Right cardiac atrium (tissue), 5 donors: ENCODE measurements around the gene LAMTOR2. TPM values are rescaled to one million over a fixed set of nuclear protein-coding genes. Genes with fewer than 3 reads are reported as not detected.

ENCODE experiments used
- ATAC-seq, 2 donors: fragments of 200-7000 bp; cut with Tn5 transposase; one replicate each; pipeline versions ENCODE4 v1.8.0 to v1.9.1; 2020; ENCODE audit warnings: moderate library complexity in 2 of 2, mild to moderate bottlenecking in 1 of 2
- DNase-seq, 3 donors: peaks; one replicate each; pipeline ENCODE4 v3.0.0-alpha.2; 2020
- H3K27ac ChIP-seq: one replicate; pipeline ENCODE4 v1.5.1; 2013; ENCODE audit warnings: mild to moderate bottlenecking, low read length, control low read depth, moderate library complexity
- H3K27me3 ChIP-seq: one replicate; pipeline ENCODE4 v1.6.1; 2013; ENCODE audit not compliant: control insufficient read depth, insufficient read depth
- H3K4me1 ChIP-seq: one replicate; pipeline ENCODE4 v1.6.1; 2013; ENCODE audit warnings: low read length; ENCODE audit not compliant: control insufficient read depth, insufficient read depth
- H3K4me3 ChIP-seq: one replicate; pipeline ENCODE4 v1.5.1; 2013; ENCODE audit warnings: low read length, control low read depth
- H3K9me3 ChIP-seq: one replicate; pipeline ENCODE4 v1.6.1; 2013; ENCODE audit warnings: low read length; ENCODE audit not compliant: control insufficient read depth
- WGBS: extraction: QIAGEN DNeasy Blood & Tissue Kit; methylation state at CpG from one replicate; pipeline ENCODE4 v1.1.7; 2013; 5-methylcytosine and 5-hydroxymethylcytosine counted together
- intact Hi-C, 4 donors: fragments of 100-400 bp; cut with DNase I; formaldehyde crosslinking; loops; one replicate each; pipeline versions ENCODE4 v1.11.0 to v1.14.0; 2022 to 2023
- polyA plus RNA-seq: library from polyadenylated mRNA; stranded (reverse); fragments of 200-250 nt; gene quantifications from one replicate; pipeline ENCODE4 v1.2.3, GENCODE V29; 2013
- total RNA-seq, 4 donors: library from RNA; stranded (reverse); fragmentation: NEBNext Ultra II Directional; extraction: Animal tissue kit (Norgen Biotek cat#: 25700); gene quantifications; one replicate each; pipeline ENCODE4 v1.2.1, GENCODE V29; 2021
- donor health status: healthy with polysubstance abuse.
- donor health status: DM: no; HTN: yes; CAD: no.
- donor health status: DM: no; HTN: no; CAD: no.
- donor health status: DM: no; HTN: yes; CAD: no; lungs with severe emphysema.
- donor health status: DM: yes; HTN: yes; CAD: no.

Gene LAMTOR2
- total and polyA plus RNA-seq, 5 donors = 43.8 to 100 (median 54.8) TPM

GRCh38 chr1:156076609-156077429 lies 22.2 kb downstream of the LAMTOR2 start:
- 34% methylated on average over 73 of the region's 73 CpGs for WGBS
- peak; percentile 75 to 90 (median 90) for DNase-seq
- intact Hi-C loops = no loop called here

GRCh38 chr1:156077430-156077760 lies 22.8 kb downstream of the LAMTOR2 start:
- Histone ChIP-seq H3K4me1 (no peaks in the 10 kb centered on the region), H3K9me3 (no peaks in the 10 kb centered on the region), H3K27ac (no peak overlapping the region), H3K27me3 (no peaks in the 10 kb centered on the region), H3K4me3 (no peak overlapping the region)
- WGBS = 92% methylated on average over 19 of the region's 19 CpGs
- DNase-seq = peak in 1 of 3 donors; percentile 61
- intact Hi-C loops = no loop called here
- ATAC-seq = no peak

More at GRCh38 chr1:156076609-156077429, 22.2 kb downstream of the LAMTOR2 start:
- no peaks in the 10 kb centered on the region for H3K9me3 ChIP-seq
- ATAC-seq = peak; percentile 89
- peak overlapping the region; percentile 42 for H3K4me3 ChIP-seq
- H3K27me3 ChIP-seq = no peaks in the 10 kb centered on the region
- no peak overlapping the region for H3K27ac ChIP-seq
- H3K4me1 ChIP-seq = no peaks in the 10 kb centered on the region

DNA sequence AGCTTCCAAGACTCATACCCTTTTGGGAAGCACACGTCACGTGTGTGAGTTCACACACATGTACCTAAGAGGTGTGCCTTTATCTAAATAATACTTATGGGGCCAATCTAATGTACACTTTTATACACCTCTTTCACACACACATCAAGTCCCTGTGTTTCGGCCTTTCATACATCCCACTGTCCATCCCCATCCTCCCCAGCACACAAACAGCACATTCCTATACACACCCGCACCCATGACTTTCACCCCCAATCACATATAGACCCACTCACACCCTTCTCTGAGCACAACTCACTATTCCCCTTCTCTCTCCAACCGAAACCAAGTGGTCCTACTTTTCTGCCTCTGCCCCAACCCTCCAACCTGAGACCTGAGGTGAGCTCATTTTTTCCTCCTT lies 24.1 kb downstream of the LAMTOR2 start:
- no peaks in the 10 kb centered on the region for H3K9me3 ChIP-seq
- no peak overlapping the region for H3K27ac ChIP-seq
- DNase-seq (no peak), ATAC-seq (no peak)
- H3K4me3 ChIP-seq = no peak overlapping the region
- no peaks in the 10 kb centered on the region for H3K4me1 ChIP-seq
- WGBS = 90% methylated on average over 5 of the region's 5 CpGs
- H3K27me3 ChIP-seq = no peaks in the 10 kb centered on the region
- intact Hi-C loops = no loop called here

- no peaks in the 10 kb centered on the region for H3K9me3 ChIP-seq
- no peaks in the 10 kb centered on the region for H3K4me1 ChIP-seq
- intact Hi-C loops = loop anchor here in 1 of 4 donors (10.0 kb wide), 1 partner anchor 235 kb away; no protein-coding TSS in a partner anchor
- DNase-seq (peak in 1 of 3 donors; percentile 3), ATAC-seq (no peak)
- H3K27ac ChIP-seq = no peak overlapping the region
- H3K4me3 ChIP-seq = no peak overlapping the region
- WGBS = 74% methylated on average over 5 of the region's 5 CpGs
- H3K27me3 ChIP-seq = no peaks in the 10 kb centered on the region
Observed at GRCh38 chr1:156079762-156080161, 25.2 kb downstream of the LAMTOR2 start.

- WGBS = 48% methylated on average over 8 of the region's 8 CpGs
- Histone ChIP-seq H3K27me3 (no peaks in the 10 kb centered on the region), H3K27ac (no peak overlapping the region), H3K9me3 (no peaks in the 10 kb centered on the region), H3K4me1 (no peaks in the 10 kb centered on the region), H3K4me3 (no peak overlapping the region)
- ATAC-seq (no peak), DNase-seq (peak in 2 of 3 donors; percentile 34 to 48)
- intact Hi-C loops = loop anchor here in 1 of 4 donors (10.0 kb wide), 1 partner anchor 234 kb away; no protein-coding TSS in a partner anchor
Observed at GRCh38 chr1:156080241-156080862, 25.8 kb downstream of the LAMTOR2 start.

DNA sequence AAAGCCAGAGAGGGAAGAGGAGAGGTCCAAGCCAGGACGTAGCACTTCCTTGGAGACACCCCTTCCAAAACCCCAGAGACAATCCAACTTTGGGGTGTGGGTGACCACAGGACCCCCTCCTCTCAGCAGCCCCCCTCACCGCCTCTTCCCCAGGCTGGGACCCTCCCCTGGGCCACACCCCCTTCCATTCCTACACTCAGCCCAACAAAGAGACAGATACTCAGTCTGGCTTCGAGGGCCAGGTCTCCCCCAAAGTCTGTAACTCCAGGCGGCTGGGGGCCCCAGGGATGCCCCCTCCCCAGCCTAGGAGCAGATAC lies 26.2 kb downstream of the LAMTOR2 start:
- H3K4me3 ChIP-seq = no peak overlapping the region
- 42% methylated on average over 4 of the region's 4 CpGs for WGBS

DNA sequence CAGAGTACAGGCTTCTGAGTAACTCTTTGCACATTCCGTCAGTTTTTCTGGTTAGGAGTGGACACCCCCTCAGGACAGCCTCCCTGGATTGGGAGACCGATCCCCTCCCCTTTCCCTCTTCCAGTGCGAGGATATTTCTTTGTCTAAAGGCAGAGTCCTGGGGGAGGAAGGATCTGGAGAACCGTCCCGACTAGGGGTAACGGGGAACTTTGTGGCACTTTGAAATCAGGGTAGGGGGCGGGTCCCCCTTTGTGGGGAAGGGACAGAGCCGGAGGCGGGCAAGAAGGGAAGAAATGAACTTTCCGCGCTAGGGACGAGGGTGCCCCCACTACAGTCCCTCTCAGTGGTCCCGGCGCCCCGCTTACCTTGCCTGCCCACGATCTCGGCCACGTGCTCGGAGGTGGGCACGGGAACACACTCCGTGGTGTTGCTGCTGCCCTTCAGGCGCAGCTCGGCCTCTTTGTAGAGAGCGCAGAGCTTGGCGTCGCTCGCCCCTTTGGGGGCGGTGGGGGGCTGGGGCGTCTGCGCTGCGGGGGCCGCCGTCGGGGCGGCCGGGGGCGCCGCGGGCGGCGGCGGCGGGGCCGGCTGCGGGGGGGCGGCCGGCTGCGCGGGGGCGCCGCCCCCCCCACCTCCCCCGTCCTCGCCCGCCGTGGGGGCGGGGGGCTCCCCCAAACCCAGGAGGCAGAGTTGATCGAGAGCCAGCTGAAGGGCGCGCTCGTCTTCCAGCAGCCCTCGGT lies 26.8 kb downstream of the LAMTOR2 start:
- peak in 2 of 3 donors; percentile 58 to 63 for DNase-seq
- WGBS = 3% methylated on average over 61 of the region's 61 CpGs

More for the DNA sequence above, 26.2 kb downstream of the LAMTOR2 start:
- Histone ChIP-seq H3K9me3 (no peaks in the 10 kb centered on the region), H3K27ac (no peak overlapping the region), H3K4me1 (no peaks in the 10 kb centered on the region), H3K27me3 (no peaks in the 10 kb centered on the region)
- intact Hi-C loops = loop anchor here in 1 of 4 donors (10.0 kb wide), 1 partner anchor 234 kb away; no protein-coding TSS in a partner anchor
- DNase-seq = peak in 1 of 3 donors; percentile 34
- ATAC-seq = no peak

GRCh38 chr1:156081917-156082308 lies 27.3 kb downstream of the LAMTOR2 start:
- intact Hi-C loops = loop anchor here in 1 of 4 donors (10.0 kb wide), 1 partner anchor 233 kb away; no protein-coding TSS in a partner anchor
- Histone ChIP-seq H3K4me1 (no peaks in the 10 kb centered on the region), H3K4me3 (peak overlapping the region; percentile 91), H3K27ac (no peak overlapping the region), H3K27me3 (no peaks in the 10 kb centered on the region), H3K9me3 (no peaks in the 10 kb centered on the region)
- ATAC-seq (no peak), DNase-seq (no peak)
- WGBS = 0% methylated on average over 10 of the region's 10 CpGs

More for the DNA sequence above, 26.8 kb downstream of the LAMTOR2 start:
- no peak for ATAC-seq
- Histone ChIP-seq H3K27ac (no peak overlapping the region), H3K4me1 (no peaks in the 10 kb centered on the region), H3K27me3 (no peaks in the 10 kb centered on the region), H3K9me3 (no peaks in the 10 kb centered on the region), H3K4me3 (peak overlapping the region; percentile 91)
- intact Hi-C loops = loop anchor here in 1 of 4 donors (10.0 kb wide), 1 partner anchor 233 kb away; no protein-coding TSS in a partner anchor

- Histone ChIP-seq H3K4me3 (peak within 1 kb of the TSS; percentile 91), H3K27ac (no peak within 1 kb of the TSS), H3K4me1 (no peaks in the 10 kb centered on the region), H3K27me3 (no peaks in the 10 kb centered on the region), H3K9me3 (no peaks in the 10 kb centered on the region)
- 0% methylated on average over 62 of the region's 62 CpGs for WGBS
- intact Hi-C loops = loop anchor here in 1 of 4 donors (10.0 kb wide), 1 partner anchor 232 kb away; no protein-coding TSS in a partner anchor
- peak; percentile 75 to 90 (median 88) for DNase-seq
- ATAC-seq = peak; percentile 86 to 88
Observed at GRCh38 chr1:156082309-156083091, 27.9 kb downstream of the LAMTOR2 start, which contains the start of gene MEX3A. Gene MEX3A, minus strand, starts transcription at chr1:156082465. Its CDS starts 467 bp downstream, at chr1:156081998.
